ENCODE measurements around the gene LASP1. TPM values are rescaled to one million over a fixed set of nuclear protein-coding genes. Genes with fewer than 3 reads are reported as not detected.
A peak's percentile ranks its signal among the peaks of the same experiment; 100 is the strongest.

LASP1 gene
- total RNA-seq, 2 experiments from 2014 or later, result 135 to 139 TPM

DNA sequence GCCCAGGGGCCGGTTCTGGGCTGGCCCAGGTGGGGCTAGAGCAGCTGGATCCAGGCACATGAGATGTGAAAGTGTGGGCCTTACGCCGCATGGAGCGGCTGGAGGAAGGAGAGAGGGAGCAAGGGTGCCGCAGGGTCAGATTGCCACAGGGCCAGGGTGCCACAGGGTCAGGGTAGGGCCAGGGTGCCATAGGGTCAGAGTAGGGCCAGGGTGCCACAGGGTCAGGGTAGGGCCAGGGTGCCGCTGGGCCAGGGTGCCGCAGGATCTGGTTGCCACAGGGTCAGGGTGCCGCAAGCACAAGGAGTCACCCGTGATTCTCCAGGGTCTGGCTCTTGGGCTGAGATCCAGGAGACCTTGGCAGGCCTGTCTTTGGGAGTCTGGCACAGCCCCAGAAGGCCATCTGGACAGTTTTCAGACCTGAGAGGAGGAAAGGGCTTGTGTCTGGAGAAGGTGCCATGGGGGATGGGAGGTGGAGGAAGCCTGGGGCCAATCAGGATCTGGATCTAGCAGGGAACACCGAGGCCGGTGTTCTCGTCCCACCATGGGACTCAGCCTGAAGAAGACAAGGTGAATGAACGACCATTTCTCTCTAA is 42.5 kb downstream of the LASP1 start:
- intact Hi-C loops (cut with micrococcal nuclease), result no loop called here
- Mint-ChIP-seq H3K27ac (peak overlapping the region; percentile 26), H3K9me3 (no peaks in the 10 kb centered on the region), H3K27me3 (no peaks in the 10 kb centered on the region), H3K4me1 (ENCODE audit: low read depth) (peaks cover 27% of the 10 kb centered on the region), H3K36me3 (ENCODE audit: low read depth) (peaks cover 25% of the 10 kb centered on the region), H3K4me3 (no peak overlapping the region)
- CTCF ChIA-PET, result no interaction called here
- DNase-seq, result no peak
- ATAC-seq, result no peak
- POLR2A ChIA-PET, result interaction anchor here (1.4 to 4.4 kb wide), 2 partner anchors 9 to 13 kb away, joined by 7 to 25 read pairs; partner anchors contain the start of gene LASP1NB
- TF ChIP-seq, protein P1, sequence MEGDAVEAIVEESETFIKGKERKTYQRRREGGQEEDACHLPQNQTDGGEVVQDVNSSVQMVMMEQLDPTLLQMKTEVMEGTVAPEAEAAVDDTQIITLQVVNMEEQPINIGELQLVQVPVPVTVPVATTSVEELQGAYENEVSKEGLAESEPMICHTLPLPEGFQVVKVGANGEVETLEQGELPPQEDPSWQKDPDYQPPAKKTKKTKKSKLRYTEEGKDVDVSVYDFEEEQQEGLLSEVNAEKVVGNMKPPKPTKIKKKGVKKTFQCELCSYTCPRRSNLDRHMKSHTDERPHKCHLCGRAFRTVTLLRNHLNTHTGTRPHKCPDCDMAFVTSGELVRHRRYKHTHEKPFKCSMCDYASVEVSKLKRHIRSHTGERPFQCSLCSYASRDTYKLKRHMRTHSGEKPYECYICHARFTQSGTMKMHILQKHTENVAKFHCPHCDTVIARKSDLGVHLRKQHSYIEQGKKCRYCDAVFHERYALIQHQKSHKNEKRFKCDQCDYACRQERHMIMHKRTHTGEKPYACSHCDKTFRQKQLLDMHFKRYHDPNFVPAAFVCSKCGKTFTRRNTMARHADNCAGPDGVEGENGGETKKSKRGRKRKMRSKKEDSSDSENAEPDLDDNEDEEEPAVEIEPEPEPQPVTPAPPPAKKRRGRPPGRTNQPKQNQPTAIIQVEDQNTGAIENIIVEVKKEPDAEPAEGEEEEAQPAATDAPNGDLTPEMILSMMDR (IDR thresholded peaks at IDR 0.05), result no peak

DNA sequence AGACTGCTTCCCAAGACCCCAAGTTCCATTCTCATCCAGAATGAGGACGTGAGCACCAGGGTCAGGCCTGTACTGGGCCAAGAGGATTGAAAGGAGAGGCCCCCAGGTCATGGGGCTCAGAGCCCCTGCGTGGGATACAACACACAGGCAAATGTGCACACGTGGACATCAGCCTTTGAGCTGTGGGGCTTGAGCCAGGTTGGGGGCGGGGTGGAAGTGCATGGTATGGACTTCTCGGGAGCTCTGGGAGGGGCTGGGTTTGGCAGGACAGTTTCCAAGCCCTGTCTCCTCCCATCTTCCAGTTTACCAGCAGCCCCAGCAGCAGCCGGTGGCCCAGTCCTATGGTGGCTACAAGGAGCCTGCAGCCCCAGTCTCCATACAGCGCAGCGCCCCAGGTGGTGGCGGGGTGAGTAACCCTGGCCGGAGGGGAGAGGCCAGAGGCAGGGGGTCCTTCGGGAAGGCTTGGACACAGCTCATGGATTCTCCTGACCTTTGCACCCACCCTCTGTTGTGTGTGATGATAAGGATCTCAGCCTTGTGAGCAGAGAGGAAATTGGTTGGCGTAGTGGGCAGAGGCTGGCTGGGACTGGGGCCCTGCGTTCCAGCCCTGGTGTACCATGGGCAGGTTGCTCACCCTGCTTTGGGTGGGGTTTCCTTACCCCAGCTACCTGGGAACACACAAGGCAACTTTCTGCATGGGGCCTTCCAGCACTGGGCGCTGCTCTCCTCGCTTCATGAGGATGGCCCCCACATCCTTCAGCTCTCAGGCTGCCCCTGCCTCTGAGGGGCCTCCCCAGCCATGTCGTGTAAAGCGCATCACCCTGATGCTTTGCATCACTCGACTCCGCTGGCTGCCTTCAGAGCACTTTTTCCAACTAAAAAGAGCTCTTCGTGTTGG is 45.1 kb downstream of the LASP1 start:
- H3K9me3 Mint-ChIP-seq, result no peaks in the 10 kb centered on the region
- CTCF ChIA-PET, result interaction anchor here (0.9 to 1.4 kb wide), 3 partner anchors 10 to 13 kb away, joined by 3 to 5 read pairs (median 4); partner anchors contain the start of gene LASP1NB
- H3K36me3 Mint-ChIP-seq (ENCODE audit: low read depth), result peaks cover 37% of the 10 kb centered on the region
- ATAC-seq, result no peak
- no peak for DNase-seq
- TF ChIP-seq, protein P1 (IDR thresholded peaks at IDR 0.05), result no peak
- peak overlapping the region; percentile 49 for H3K27ac Mint-ChIP-seq
- H3K4me3 Mint-ChIP-seq, result no peak overlapping the region
- intact Hi-C loops (cut with micrococcal nuclease), result no loop called here
- H3K27me3 Mint-ChIP-seq, result no peaks in the 10 kb centered on the region
- peaks cover 13% of the 10 kb centered on the region for H3K4me1 Mint-ChIP-seq (ENCODE audit: low read depth)
- POLR2A ChIA-PET, result interaction anchor here (0.5 to 4.4 kb wide), 5 partner anchors 10 to 53 kb away, joined by 3 to 25 read pairs (median 3); partner anchors contain the start of gene LASP1NB

DNA sequence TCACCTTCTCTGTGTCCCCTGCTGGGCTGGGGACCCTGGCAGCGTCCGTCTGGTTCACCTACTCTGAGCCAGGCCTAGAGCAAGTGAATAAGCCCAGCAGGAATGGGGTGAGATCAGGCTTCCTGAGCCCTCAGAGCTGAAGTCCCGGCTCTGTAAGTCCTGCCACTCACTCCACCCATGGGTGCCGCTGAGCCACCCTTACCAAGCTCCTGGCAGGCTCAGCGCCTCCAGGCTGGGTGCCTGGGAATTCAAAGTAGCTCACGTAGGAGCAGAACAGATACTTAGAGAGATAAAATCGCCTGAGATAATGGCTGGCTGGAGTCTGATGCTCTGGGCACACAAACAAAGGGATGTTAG is 45.8 kb downstream of the LASP1 start:
- H3K27ac Mint-ChIP-seq, result peak overlapping the region; percentile 25
- no peaks in the 10 kb centered on the region for H3K9me3 Mint-ChIP-seq
- ATAC-seq (no peak), DNase-seq (no peak)
- H3K36me3 Mint-ChIP-seq (ENCODE audit: low read depth), result peaks cover 35% of the 10 kb centered on the region
- H3K4me1 Mint-ChIP-seq (ENCODE audit: low read depth), result peaks cover 16% of the 10 kb centered on the region
- TF ChIP-seq, protein P1 (IDR thresholded peaks at IDR 0.05), result no peak
- CTCF ChIA-PET, result interaction anchor here (0.9 to 1.2 kb wide), 2 partner anchors 10 to 11 kb away, joined by 3 to 4 read pairs; partner anchors contain the start of gene LASP1NB
- intact Hi-C loops (cut with micrococcal nuclease), result no loop called here
- H3K27me3 Mint-ChIP-seq, result no peaks in the 10 kb centered on the region
- no peak overlapping the region for H3K4me3 Mint-ChIP-seq
- POLR2A ChIA-PET, result interaction anchor here (0.5 to 4.4 kb wide), 5 partner anchors 9 to 52 kb away, joined by 3 to 25 read pairs (median 3); partner anchors contain the start of gene LASP1NB

DNA sequence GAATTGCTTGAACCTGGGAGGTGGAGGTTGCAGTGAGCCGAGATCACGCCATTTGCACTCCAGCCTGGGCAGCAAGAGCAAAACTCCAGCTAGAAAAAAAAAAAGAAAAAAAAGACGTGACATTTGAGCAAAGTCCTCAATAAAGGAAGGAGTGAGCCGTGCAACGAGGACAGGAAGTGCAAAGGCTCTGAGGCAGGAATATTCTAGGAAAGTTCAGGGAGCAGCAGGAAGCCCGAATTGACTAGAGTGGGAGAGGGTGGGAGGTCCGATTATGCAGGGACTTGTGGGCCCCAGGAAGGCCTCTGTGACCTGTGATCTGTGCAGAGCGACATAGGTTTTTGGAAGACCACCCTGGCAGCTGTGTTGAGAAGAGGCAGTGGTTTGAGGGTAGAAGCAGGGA is 46.9 kb downstream of the LASP1 start:
- H3K9me3 Mint-ChIP-seq, result no peaks in the 10 kb centered on the region
- intact Hi-C loops (cut with micrococcal nuclease), result no loop called here
- H3K36me3 Mint-ChIP-seq (ENCODE audit: low read depth), result peaks cover 33% of the 10 kb centered on the region
- peaks cover 26% of the 10 kb centered on the region for H3K4me1 Mint-ChIP-seq (ENCODE audit: low read depth)
- no peak for DNase-seq
- ChIA-PET POLR2A (interaction anchor here (1.0 to 1.2 kb wide), 2 partner anchors 10 to 54 kb away, joined by 3 to 5 read pairs; no protein-coding TSS in a partner anchor), CTCF (interaction anchor here (1.3 kb wide), 1 partner anchor 10 kb away, joined by 4 read pairs; no protein-coding TSS in a partner anchor)
- H3K27me3 Mint-ChIP-seq, result no peaks in the 10 kb centered on the region
- H3K4me3 Mint-ChIP-seq, result no peak overlapping the region
- TF ChIP-seq, protein P1 (IDR thresholded peaks at IDR 0.05), result no peak
- no peak for ATAC-seq
- H3K27ac Mint-ChIP-seq, result peak overlapping the region; percentile 75

Measured in activated CD8-positive, alpha-beta T cell treated with anti-CD3 and anti-CD28 coated beads for 36 hours (primary cell).